ENCODE results near the gene ZWILCH. TPM values are rescaled to one million over a fixed set of nuclear protein-coding genes. Genes with fewer than 3 reads are reported as not detected.

The ZWILCH gene
- total and polyA plus RNA-seq, 9 donors = 3.5 to 9.6 (median 6.2) TPM

DNA sequence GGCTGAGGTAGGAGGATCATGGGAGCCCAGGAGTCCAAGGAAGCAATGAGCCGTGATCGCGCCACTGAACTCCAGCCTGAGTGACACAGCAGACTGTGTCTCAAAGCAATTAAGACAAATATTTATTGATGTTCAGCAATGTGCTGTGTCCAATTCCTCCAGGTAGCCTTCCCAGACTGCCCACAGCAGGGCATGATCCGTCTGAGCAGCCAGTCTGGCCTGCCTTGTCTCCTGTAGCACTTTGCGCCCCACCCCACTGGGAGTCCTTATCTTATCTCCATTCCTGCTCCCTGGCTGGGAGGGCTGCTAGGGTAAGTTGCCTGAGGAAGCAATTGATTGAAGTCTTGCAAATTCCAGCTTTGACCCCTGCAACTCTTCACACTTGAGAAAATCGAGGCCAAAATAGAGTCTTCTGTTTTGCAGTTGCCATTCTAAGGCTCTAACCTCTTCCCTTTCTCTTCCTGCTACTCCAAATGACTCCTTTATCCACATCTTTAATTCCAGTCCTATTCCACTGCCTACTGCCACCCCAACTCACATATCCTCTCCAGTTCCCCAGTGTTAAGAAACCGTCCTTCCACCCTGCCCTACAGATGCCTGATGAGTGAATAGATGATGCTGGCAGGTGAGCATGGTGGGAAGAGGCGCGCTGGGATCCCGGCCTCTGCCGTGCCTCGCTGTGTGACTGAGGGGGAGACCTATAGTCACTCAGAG, 87.5 kb downstream of the ZWILCH start:
- 84 to 90% (median 85%) methylated on average over 12 of the region's 12 CpGs for WGBS, 3 donors
- intact Hi-C loops (cut with DNase I) = no loop called here
- no peaks in the 10 kb centered on the region for H3K9me3 ChIP-seq
- no peak for TF ChIP-seq EP300 (IDR thresholded peaks at IDR 0.05)
- TF ChIP-seq, protein P1, sequence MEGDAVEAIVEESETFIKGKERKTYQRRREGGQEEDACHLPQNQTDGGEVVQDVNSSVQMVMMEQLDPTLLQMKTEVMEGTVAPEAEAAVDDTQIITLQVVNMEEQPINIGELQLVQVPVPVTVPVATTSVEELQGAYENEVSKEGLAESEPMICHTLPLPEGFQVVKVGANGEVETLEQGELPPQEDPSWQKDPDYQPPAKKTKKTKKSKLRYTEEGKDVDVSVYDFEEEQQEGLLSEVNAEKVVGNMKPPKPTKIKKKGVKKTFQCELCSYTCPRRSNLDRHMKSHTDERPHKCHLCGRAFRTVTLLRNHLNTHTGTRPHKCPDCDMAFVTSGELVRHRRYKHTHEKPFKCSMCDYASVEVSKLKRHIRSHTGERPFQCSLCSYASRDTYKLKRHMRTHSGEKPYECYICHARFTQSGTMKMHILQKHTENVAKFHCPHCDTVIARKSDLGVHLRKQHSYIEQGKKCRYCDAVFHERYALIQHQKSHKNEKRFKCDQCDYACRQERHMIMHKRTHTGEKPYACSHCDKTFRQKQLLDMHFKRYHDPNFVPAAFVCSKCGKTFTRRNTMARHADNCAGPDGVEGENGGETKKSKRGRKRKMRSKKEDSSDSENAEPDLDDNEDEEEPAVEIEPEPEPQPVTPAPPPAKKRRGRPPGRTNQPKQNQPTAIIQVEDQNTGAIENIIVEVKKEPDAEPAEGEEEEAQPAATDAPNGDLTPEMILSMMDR (IDR thresholded peaks at IDR 0.05) = no peak
- no peak for TF ChIP-seq POLR2A (IDR thresholded peaks at IDR 0.05)
- no peaks in the 10 kb centered on the region for H3K36me3 ChIP-seq
- no peak overlapping the region for H3K27ac ChIP-seq
- DNase-seq = no peak
- no peaks in the 10 kb centered on the region for H3K27me3 ChIP-seq
- no peak overlapping the region for H3K4me3 ChIP-seq
- no peaks in the 10 kb centered on the region for H3K4me1 ChIP-seq (ENCODE audit: insufficient read depth)

DNA sequence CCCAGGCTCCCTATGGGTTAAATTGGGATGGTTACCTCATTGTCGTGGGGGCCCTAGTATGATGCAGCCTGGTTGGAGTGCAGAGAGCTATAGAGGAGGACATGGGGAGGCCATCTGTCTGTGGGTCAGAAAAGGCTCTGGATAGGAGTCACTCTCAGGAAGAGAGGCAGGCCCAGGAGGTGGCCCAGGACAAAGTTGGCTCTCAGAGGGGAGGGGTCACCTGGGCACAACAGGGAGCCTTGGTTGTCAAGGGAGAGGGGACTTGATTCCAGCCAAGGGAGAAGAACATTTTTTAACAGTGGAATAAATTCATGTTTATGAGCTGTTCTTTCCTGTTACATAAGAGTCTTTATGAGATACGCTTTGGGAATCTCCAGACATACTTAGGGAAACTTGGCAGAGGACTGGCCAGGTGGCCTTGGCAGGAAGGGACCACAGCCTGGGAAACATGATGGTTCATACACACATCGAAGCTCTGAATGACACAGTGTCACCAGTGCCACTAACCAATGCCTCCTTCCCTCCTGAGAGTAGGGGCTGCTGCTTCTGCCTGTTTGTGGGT, 88.2 kb downstream of the ZWILCH start:
- no peaks in the 10 kb centered on the region for H3K9me3 ChIP-seq
- H3K36me3 ChIP-seq = no peaks in the 10 kb centered on the region
- DNase-seq = no peak
- no peaks in the 10 kb centered on the region for H3K27me3 ChIP-seq
- intact Hi-C loops (cut with DNase I) = no loop called here
- WGBS, 3 donors = 21 to 37% (median 25%) methylated on average over 3 of the region's 3 CpGs
- H3K4me3 ChIP-seq = no peak overlapping the region
- TF ChIP-seq POLR2A (IDR thresholded peaks at IDR 0.05) (no peak), EP300 (IDR thresholded peaks at IDR 0.05) (no peak)
- TF ChIP-seq, protein P1 (IDR thresholded peaks at IDR 0.05) = no peak
- H3K4me1 ChIP-seq (ENCODE audit: insufficient read depth) = no peaks in the 10 kb centered on the region
- H3K27ac ChIP-seq = no peak overlapping the region

DNA sequence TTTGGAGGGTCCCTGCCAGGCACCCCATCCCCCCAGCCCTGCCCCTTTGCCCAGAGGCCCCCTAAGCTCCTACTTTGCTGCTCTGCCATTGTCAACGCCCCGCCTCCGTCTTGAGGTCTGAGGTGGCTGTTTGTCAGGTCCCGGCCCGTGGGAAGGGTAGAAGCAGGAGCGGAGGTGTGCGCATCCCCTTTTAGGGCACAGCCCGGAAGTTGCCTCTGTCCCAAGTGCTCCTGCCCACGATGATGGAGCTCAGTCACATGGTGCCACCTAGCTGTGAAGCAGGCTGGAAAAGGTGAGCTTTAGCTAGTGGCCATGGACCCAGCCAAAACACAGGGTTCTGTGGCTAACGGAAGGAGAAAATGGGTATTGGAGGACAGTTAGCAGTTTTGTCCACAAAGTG, 89.2 kb downstream of the ZWILCH start:
- Histone ChIP-seq H3K36me3 (no peaks in the 10 kb centered on the region), H3K27me3 (no peaks in the 10 kb centered on the region), H3K9me3 (no peaks in the 10 kb centered on the region), H3K27ac (no peak overlapping the region), H3K4me3 (no peak overlapping the region), H3K4me1 (ENCODE audit: insufficient read depth) (no peaks in the 10 kb centered on the region)
- DNase-seq = no peak
- intact Hi-C loops (cut with DNase I) = no loop called here
- 86 to 92% (median 89%) methylated on average over 10 of the region's 10 CpGs for WGBS, 3 donors
- TF ChIP-seq EP300 (IDR thresholded peaks at IDR 0.05) (no peak), POLR2A (IDR thresholded peaks at IDR 0.05) (no peak)
- TF ChIP-seq, protein P1 (IDR thresholded peaks at IDR 0.05) = no peak

DNA sequence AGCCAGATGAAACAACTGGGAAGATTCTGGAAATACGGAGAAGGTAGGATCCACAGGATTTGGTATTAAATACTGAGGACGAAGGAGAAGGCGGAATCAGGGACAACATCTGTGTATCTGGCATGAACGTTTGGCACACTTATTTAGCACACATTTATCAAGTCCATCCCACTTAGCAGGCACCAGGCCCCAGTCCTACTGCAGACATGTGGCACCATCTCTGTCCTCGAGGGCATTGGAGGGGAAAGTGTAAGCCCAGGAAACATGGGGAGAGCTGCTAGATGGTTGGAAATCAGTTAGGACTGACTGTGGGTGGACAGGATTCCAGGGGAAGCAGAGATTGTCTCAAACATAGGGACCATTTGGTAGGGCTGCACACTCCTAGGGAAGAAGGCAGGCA, 89.7 kb downstream of the ZWILCH start:
- DNase-seq = no peak
- no peaks in the 10 kb centered on the region for H3K4me1 ChIP-seq (ENCODE audit: insufficient read depth)
- H3K36me3 ChIP-seq = no peaks in the 10 kb centered on the region
- no peak overlapping the region for H3K4me3 ChIP-seq
- intact Hi-C loops (cut with DNase I) = no loop called here
- WGBS, 3 donors = 75 to 81% (median 80%) methylated on average over 5 of the region's 5 CpGs
- no peak overlapping the region for H3K27ac ChIP-seq
- H3K9me3 ChIP-seq = no peaks in the 10 kb centered on the region
- TF ChIP-seq EP300 (IDR thresholded peaks at IDR 0.05) = no peak
- TF ChIP-seq POLR2A (IDR thresholded peaks at IDR 0.05) = no peak
- TF ChIP-seq, protein P1 (IDR thresholded peaks at IDR 0.05) = no peak
- H3K27me3 ChIP-seq = no peaks in the 10 kb centered on the region

Data from ovary (tissue), 9 donors.